GM12872 (cell line): Measurements from ENCODE around the gene PCLO.

ENCODE experiments used
- TF ChIP-seq, protein P1 (sequence below): IDR thresholded peaks from 3 replicates; pipeline ENCODE4 v1.5.1; 2011; ENCODE audit warnings: low read depth, mild to moderate bottlenecking, low read length, moderate library complexity; ENCODE audit not compliant: insufficient read depth

The PCLO gene

DNA sequence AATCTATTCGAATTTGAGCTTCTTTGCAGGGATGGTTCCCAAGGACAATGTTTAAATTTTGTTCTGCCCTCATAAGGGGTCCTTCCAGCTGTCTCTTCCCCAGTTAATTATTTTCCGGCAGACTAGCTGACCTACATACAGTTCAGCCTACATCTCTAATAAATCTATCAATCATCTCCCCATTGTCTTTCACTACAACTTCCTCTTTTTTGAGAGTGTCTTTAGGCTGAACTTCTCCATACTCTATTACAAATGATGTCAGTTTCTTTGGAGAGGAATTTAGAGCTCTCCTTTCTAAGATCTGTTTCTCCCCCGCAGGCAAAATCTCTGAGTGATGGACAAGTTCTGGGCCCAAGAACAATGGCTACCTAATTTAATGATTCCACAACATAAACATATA lies 122.2 kb downstream of the PCLO start:
- TF ChIP-seq, protein P1, sequence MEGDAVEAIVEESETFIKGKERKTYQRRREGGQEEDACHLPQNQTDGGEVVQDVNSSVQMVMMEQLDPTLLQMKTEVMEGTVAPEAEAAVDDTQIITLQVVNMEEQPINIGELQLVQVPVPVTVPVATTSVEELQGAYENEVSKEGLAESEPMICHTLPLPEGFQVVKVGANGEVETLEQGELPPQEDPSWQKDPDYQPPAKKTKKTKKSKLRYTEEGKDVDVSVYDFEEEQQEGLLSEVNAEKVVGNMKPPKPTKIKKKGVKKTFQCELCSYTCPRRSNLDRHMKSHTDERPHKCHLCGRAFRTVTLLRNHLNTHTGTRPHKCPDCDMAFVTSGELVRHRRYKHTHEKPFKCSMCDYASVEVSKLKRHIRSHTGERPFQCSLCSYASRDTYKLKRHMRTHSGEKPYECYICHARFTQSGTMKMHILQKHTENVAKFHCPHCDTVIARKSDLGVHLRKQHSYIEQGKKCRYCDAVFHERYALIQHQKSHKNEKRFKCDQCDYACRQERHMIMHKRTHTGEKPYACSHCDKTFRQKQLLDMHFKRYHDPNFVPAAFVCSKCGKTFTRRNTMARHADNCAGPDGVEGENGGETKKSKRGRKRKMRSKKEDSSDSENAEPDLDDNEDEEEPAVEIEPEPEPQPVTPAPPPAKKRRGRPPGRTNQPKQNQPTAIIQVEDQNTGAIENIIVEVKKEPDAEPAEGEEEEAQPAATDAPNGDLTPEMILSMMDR = no peak

DNA sequence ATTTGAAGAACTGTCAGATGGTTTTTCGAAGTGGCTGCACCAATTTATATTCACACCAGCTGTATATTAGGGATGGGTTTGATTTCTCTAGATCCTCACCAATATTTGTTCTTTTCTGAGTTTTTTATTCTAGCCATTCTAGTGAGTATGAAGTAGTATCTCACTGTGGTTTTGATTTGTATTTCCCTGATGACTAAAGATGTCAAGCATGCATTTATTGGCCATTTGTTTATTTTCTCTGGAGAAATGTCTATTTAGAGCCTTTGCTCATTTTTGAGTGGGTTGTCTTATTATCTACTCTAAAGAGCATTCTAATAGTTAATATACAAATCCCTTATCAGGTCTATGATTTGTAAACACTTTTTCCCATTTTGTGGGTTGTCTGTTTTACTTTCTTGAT lies 123.9 kb downstream of the PCLO start:
- TF ChIP-seq, protein P1 = no peak

DNA sequence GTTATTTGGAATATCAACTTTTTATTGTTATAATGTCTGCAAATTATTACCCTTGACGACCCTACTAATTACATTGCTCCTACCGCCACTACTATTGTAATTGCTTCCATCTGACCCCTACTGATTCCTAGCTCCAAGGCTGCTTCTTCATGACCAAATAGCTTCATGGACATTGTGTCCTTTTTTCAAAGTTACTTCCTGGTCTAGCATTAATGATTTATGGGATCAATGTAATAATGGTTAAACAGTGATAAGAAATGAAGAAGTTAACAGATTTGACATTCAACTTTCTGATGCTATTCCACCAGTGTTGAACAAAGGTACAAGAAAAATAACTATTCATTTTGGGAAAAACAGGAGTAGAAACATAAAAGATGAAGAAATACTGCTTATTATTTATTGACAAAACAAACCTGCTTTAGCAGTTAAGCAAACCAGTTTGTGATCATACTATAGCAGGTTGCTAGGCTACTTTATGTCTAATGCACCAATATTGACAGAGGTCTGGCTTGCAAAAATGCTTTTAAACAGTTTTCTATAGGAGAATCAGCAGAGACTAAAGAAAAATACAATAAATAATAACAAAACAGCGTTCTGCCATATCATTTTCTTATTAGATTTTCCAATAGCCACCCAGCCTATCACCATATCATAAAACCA lies 125.8 kb downstream of the PCLO start:
- TF ChIP-seq, protein P1 = no peak

DNA sequence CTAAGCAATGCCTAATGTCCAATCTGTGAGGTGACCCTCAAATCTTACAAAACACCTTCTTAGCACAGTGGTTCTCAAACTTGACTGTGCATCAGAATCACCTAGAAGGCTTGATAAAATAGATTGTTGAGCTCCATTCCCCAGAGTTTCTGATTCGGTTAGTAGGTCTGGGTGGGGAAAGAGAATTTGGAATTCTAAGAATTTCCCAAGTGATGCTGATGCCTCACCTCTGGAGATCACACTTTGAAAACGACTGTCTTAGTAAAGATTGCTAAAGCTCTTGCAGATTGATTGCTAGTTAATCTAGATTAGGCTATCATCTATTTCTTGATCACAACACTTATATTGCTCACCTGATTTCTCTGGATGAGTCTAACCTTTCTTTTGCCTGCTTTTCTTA lies 126.6 kb downstream of the PCLO start:
- TF ChIP-seq, protein P1 = no peak

DNA sequence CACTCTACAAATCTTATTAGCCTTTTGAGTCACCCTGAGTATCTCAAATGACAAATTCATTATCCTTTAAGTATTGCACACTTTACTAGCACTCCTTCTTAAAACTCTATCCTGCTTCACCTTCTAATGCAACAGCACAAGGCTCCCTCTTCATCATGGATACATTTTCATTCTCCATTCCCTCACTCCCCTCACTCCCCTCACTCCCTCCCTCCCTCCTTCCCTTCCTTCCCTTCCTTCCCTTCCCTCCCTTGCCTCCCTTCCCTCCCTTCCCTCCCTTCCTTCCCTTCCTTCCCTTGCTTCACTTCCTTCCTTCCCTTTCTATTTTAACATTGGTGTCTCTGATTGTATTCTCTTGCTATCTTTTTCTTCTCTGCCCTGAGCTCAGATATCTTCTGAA lies 130.5 kb downstream of the PCLO start:
- TF ChIP-seq, protein P1 = no peak

DNA sequence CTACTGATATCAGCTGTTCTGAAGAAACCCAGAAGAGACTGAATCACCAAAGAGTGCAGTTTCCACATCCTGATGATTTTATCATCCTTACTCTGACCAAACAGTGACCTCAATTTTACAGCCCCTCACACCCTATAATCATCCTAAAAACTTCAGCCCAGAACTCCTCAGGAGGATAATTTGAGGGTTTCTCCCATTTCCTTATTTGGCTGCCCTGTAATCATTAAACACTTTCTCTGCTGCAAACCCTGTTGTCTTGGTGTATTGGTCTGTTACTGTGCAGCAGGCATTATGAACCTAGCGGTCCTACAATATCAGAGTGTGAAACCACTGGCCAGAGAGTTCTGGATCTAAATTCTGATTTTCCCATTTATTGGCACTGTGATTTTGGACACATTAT lies 141.7 kb downstream of the PCLO start:
- TF ChIP-seq, protein P1 = no peak

DNA sequence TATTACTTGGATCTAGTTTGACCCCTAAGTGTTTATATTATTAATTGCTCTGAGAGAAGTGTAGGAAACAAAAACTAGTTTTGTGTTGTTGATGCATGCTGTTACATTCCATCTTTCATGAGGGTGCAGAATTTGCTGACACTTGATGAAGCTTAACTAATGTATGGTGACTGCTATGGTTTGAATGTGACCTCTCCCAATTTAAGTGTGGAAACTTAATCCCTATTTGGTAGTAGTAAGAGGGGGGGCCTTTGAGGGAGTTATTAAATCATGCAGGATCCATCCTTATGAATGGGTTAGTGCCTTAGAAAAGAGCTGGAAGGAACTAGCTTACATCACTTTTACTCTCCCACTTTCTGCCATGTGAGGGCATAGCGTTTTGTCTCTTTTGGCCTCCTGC lies 142.5 kb downstream of the PCLO start:
- TF ChIP-seq, protein P1 = no peak
